H1 (cell line): ENCODE data around the gene HIP1. TPM values are rescaled to one million over a fixed set of nuclear protein-coding genes. Genes with fewer than 3 reads are reported as not detected.

Experiments used
- CTCF ChIA-PET: fragments of 300-600 bp; sonication (Branson Sonifier 250); formaldehyde crosslinking; loops from one replicate; lab custom pipeline; 2021; ENCODE audit not compliant: partially characterized antibody; lab: Charles Lee
- POLR2A ChIA-PET: fragments of 300-600 bp; sonication (Branson Sonifier 250); formaldehyde crosslinking; loops from one replicate; lab custom pipeline; 2021; ENCODE audit warnings: inconsistent platforms; ENCODE audit not compliant: partially characterized antibody; lab: Charles Lee
- DNase-seq, 2 experiments: peaks; one replicate each; pipeline versions ENCODE4 v3.0.0 to v3.0.0-alpha.2; 2010 to 2022; ENCODE audit warnings: low spot score in 2 of 2, low read depth in 1 of 2, mixed read lengths in 1 of 2
- FAIRE-seq: peaks from 2 replicates; lab custom pipeline; 2011; peaks lifted over from hg19 to GRCh38; lab: Jason Lieb, UNC
- H2AFZ ChIP-seq: 2 replicates; pipeline ENCODE4 v1.8.1; 2012; ENCODE audit warnings: low read length, inconsistent platforms
- H2AK5ac ChIP-seq: 2 replicates; pipeline ENCODE4 v1.6.1; 2013; ENCODE audit warnings: low read depth, low read length
- H2BK120ac ChIP-seq: replicated peaks from 2 replicates; pipeline ENCODE3; 2013; ENCODE audit warnings: low read depth, low read length, inconsistent platforms
- H2BK12ac ChIP-seq: 2 replicates; pipeline ENCODE4 v1.6.1; 2013; ENCODE audit warnings: low read depth, low read length
- H2BK15ac ChIP-seq: 2 replicates; pipeline ENCODE4 v1.6.1; 2013; ENCODE audit warnings: low read length
- H2BK20ac ChIP-seq: 2 replicates; pipeline ENCODE4 v1.6.1; 2013; ENCODE audit warnings: low read length
- H2BK5ac ChIP-seq: 2 replicates; pipeline ENCODE4 v1.6.1; 2013; ENCODE audit warnings: low read depth, low read length
- H3K14ac ChIP-seq: 2 replicates; pipeline ENCODE4 v1.6.1; 2013; ENCODE audit warnings: inconsistent platforms; ENCODE audit not compliant: insufficient read length
- H3K18ac ChIP-seq: 2 replicates; pipeline ENCODE4 v1.6.1; 2013; ENCODE audit warnings: low read length; ENCODE audit errors: extremely low read depth
- H3K23ac ChIP-seq: 2 replicates; pipeline ENCODE4 v1.6.1; 2013; ENCODE audit warnings: inconsistent platforms; ENCODE audit not compliant: insufficient read length
- H3K23me2 ChIP-seq: 2 replicates; pipeline ENCODE4 v1.6.1; 2013; ENCODE audit warnings: low read depth, low read length
- H3K27ac ChIP-seq: 2 replicates; pipeline ENCODE4 v1.6.1; 2011; ENCODE audit warnings: low read depth, low read length, inconsistent platforms
- H3K27me3 ChIP-seq, 4 experiments: replicated peaks in 1 of 4; 1 replicate in 1 of 4; 2 replicates in 3 of 4; pipeline versions ENCODE4 v1.6.1 to v1.8.1; 2011 to 2013; ENCODE audit warnings: low read length in 3 of 4, mild to moderate bottlenecking in 3 of 4, inconsistent platforms in 2 of 4, mixed read lengths in 2 of 4, moderate library complexity in 1 of 4; ENCODE audit not compliant: control insufficient read depth in 3 of 4, insufficient read depth in 3 of 4; ENCODE audit errors: extremely low read depth in 1 of 4
- H3K36me3 ChIP-seq, 4 experiments: 2 replicates each; pipeline versions ENCODE4 v1.6.1 to v1.8.1; 2011 to 2013; ENCODE audit warnings: mild to moderate bottlenecking in 4 of 4, low read length in 3 of 4, moderate library complexity in 2 of 4, control low read depth in 1 of 4, inconsistent platforms in 1 of 4; ENCODE audit not compliant: insufficient read depth in 4 of 4, control insufficient read depth in 2 of 4
- H3K4ac ChIP-seq: replicated peaks from 2 replicates; pipeline ENCODE3; 2013; ENCODE audit warnings: low read length, low read depth, mixed read lengths, inconsistent platforms; ENCODE audit not compliant: insufficient read length
- H3K4me1 ChIP-seq, 4 experiments: replicated peaks in 1 of 4; 1 replicate in 1 of 4; 2 replicates in 3 of 4; pipeline versions ENCODE4 v1.6.1 to v1.8.1; 2011 to 2013; ENCODE audit warnings: low read length in 3 of 4, inconsistent platforms in 2 of 4, mixed read lengths in 1 of 4; ENCODE audit not compliant: insufficient read depth in 4 of 4, control insufficient read depth in 3 of 4
- H3K4me2 ChIP-seq, 2 experiments: 2 replicates each; pipeline versions ENCODE4 v1.6.1 to v1.8.1; 2011 to 2013; ENCODE audit warnings: low read depth in 2 of 2, low read length in 2 of 2, control low read depth in 1 of 2, inconsistent platforms in 1 of 2, mild to moderate bottlenecking in 1 of 2; ENCODE audit not compliant: insufficient read depth in 1 of 2
- H3K4me3 ChIP-seq, 4 experiments: fragments of 200-600, 300-600 bp in 1 of 4; sonication (generic), shearing (Covaris generic), sonication (Bioruptor Twin) in 1 of 4; 2 replicates each; pipeline versions ENCODE4 v1.5.1 to v1.8.1; 2011 to 2016; ENCODE audit warnings: low read length in 4 of 4, low read depth in 3 of 4, control low read depth in 2 of 4, inconsistent platforms in 2 of 4, mild to moderate bottlenecking in 2 of 4, mixed read lengths in 1 of 4, moderate library complexity in 1 of 4; ENCODE audit not compliant: insufficient read depth in 2 of 4; ENCODE audit errors: extremely low read depth in 1 of 4
- H3K56ac ChIP-seq: replicated peaks from 2 replicates; pipeline ENCODE3; 2013; ENCODE audit warnings: low read depth, mild to moderate bottlenecking, mixed read lengths, low read length, inconsistent platforms; ENCODE audit not compliant: insufficient read length
- H3K79me1 ChIP-seq: 2 replicates; pipeline ENCODE4 v1.6.1; 2013; ENCODE audit warnings: low read depth, low read length, control low read depth
- H3K79me2 ChIP-seq, 2 experiments: 2 replicates each; pipeline versions ENCODE4 v1.6.1 to v1.8.1; 2012 to 2013; ENCODE audit warnings: low read length in 2 of 2, mild to moderate bottlenecking in 2 of 2, inconsistent platforms in 1 of 2; ENCODE audit not compliant: insufficient read depth in 2 of 2, control insufficient read depth in 1 of 2
- H3K9ac ChIP-seq, 4 experiments: replicated peaks in 1 of 4; 1 replicate in 1 of 4; 2 replicates in 3 of 4; pipeline versions ENCODE4 v1.6.1 to v1.8.1; 2011 to 2013; ENCODE audit warnings: low read depth in 3 of 4, low read length in 3 of 4, control low read depth in 2 of 4, mild to moderate bottlenecking in 2 of 4, moderate library complexity in 2 of 4, inconsistent platforms in 1 of 4; ENCODE audit errors: extremely low read depth in 1 of 4
- H3K9me3 ChIP-seq, 2 experiments: 2 replicates each; pipeline versions ENCODE4 v1.6.1 to v1.8.1; 2012 to 2013; ENCODE audit warnings: mild to moderate bottlenecking in 2 of 2, moderate library complexity in 2 of 2, control low read depth in 1 of 2, inconsistent platforms in 1 of 2, low read depth in 1 of 2, low read length in 1 of 2, mixed read lengths in 1 of 2; ENCODE audit not compliant: insufficient read depth in 2 of 2
- H4K20me1 ChIP-seq, 2 experiments: replicated peaks in 1 of 2; 2 replicates each; pipeline versions ENCODE3 to v1.8.1; 2011 to 2013; ENCODE audit warnings: inconsistent platforms in 2 of 2, low read length in 2 of 2, mild to moderate bottlenecking in 1 of 2; ENCODE audit not compliant: insufficient read depth in 2 of 2, control insufficient read depth in 1 of 2
- H4K5ac ChIP-seq: 2 replicates; pipeline ENCODE4 v1.6.1; 2013; ENCODE audit warnings: low read length, low read depth, mixed read lengths, inconsistent platforms; ENCODE audit not compliant: insufficient read length
- H4K8ac ChIP-seq: 2 replicates; pipeline ENCODE4 v1.8.0; 2013; ENCODE audit warnings: mild to moderate bottlenecking, moderate library complexity, low read length, inconsistent platforms; ENCODE audit not compliant: insufficient read depth; ENCODE audit errors: extremely low read depth
- H4K91ac ChIP-seq: replicated peaks from 2 replicates; pipeline ENCODE3; 2013; ENCODE audit warnings: low read length, mixed read lengths, inconsistent platforms; ENCODE audit not compliant: insufficient read length
- ATF3 ChIP-seq: IDR thresholded peaks from 2 replicates; pipeline ENCODE4 v1.6.1; 2011; ENCODE audit warnings: low read depth, mild to moderate bottlenecking, low read length; ENCODE audit not compliant: insufficient read depth
- BACH1 ChIP-seq: IDR thresholded peaks from 2 replicates; pipeline ENCODE4 v1.6.1; 2012; ENCODE audit warnings: low read length, improper control_type of control experiment
- CEBPB ChIP-seq: IDR thresholded peaks from 2 replicates; pipeline ENCODE4 v1.6.1; 2012; ENCODE audit warnings: low read depth, low read length
- CHD1 ChIP-seq: IDR thresholded peaks from 2 replicates; pipeline ENCODE4 v1.6.1; 2012; ENCODE audit warnings: low read depth, low read length, improper control_type of control experiment
- CHD2 ChIP-seq: IDR thresholded peaks from 2 replicates; pipeline ENCODE4 v1.6.1; 2012; ENCODE audit warnings: low read length, improper control_type of control experiment
- CTBP2 ChIP-seq: IDR thresholded peaks from 2 replicates; pipeline ENCODE4 v1.7.0; 2011; ENCODE audit warnings: borderline replicate concordance, mild to moderate bottlenecking, moderate library complexity, mixed read lengths, low read length; ENCODE audit not compliant: insufficient read depth, insufficient read length
- FOSL1 ChIP-seq: IDR thresholded peaks from 2 replicates; pipeline ENCODE4 v1.6.1; 2011; ENCODE audit warnings: mild to moderate bottlenecking, low read depth, low read length, moderate library complexity; ENCODE audit not compliant: insufficient read depth
- GABPA ChIP-seq: IDR thresholded peaks from 2 replicates; pipeline ENCODE4 v1.6.1; 2011; ENCODE audit warnings: mild to moderate bottlenecking, low read length, moderate library complexity, borderline replicate concordance; ENCODE audit not compliant: insufficient read depth
- GTF2F1 ChIP-seq: IDR thresholded peaks from 2 replicates; pipeline ENCODE4 v1.6.1; 2012; ENCODE audit warnings: low read depth, low read length, improper control_type of control experiment, borderline replicate concordance
- HDAC6 ChIP-seq: IDR thresholded peaks from one replicate; pipeline ENCODE4 v1.7.1; 2012; ENCODE audit warnings: low read depth, mild to moderate bottlenecking, inconsistent platforms, low read length, moderate library complexity
- NANOG ChIP-seq: IDR thresholded peaks from 2 replicates; pipeline ENCODE4 v1.6.1; 2011; ENCODE audit warnings: low read length, low read depth, mild to moderate bottlenecking, inconsistent platforms; ENCODE audit not compliant: insufficient read depth, poor library complexity, severe bottlenecking
- SUZ12 ChIP-seq: fragments of 200-600 bp; sonication (generic); IDR thresholded peaks from 2 replicates; pipeline ENCODE4 v1.6.1; 2012; ENCODE audit warnings: mild to moderate bottlenecking, inconsistent platforms, low read length, moderate library complexity, mixed read lengths
- TBP ChIP-seq: IDR thresholded peaks from 2 replicates; pipeline ENCODE4 v1.6.1; 2011; ENCODE audit warnings: low read depth, low read length, improper control_type of control experiment
- YY1 ChIP-seq: IDR thresholded peaks from 2 replicates; pipeline ENCODE4 v1.6.1; 2011; ENCODE audit warnings: low read depth, mild to moderate bottlenecking, low read length
- WGBS, 2 experiments: shearing (Covaris generic) in 1 of 2; methylation state at CpG; one replicate each; pipeline versions ENCODE4 v1.1.6 to v1.1.7; 2013 to 2015; ENCODE audit warnings: low lambda C conversion rate in 2 of 2, mixed read lengths in 2 of 2, inconsistent platforms in 1 of 2, low coverage in 1 of 2, missing lambda C conversion rate in 1 of 2; ENCODE audit not compliant: insufficient replicate concordance in 2 of 2, insufficient coverage in 1 of 2, insufficient read length in 1 of 2; ENCODE audit errors: extremely low coverage in 1 of 2, missing lambda C conversion rate in 1 of 2; 5-methylcytosine and 5-hydroxymethylcytosine counted together
- polyA plus RNA-seq, 7 experiments: library from polyadenylated mRNA; depleted of rRNA in 3 of 7; stranded (reverse) in 5 of 7; unstranded in 2 of 7; fragments of >200 nt in 5 of 7; fragments of 200-250 nt in 2 of 7; gene quantifications; 1 replicate in 5 of 7; 2 replicates in 1 of 7; 4 replicates in 1 of 7; pipeline versions ENCODE4 v1.2.1 to v1.2.3, GENCODE V29; 2011 to 2013; ENCODE audit warnings: missing spikeins in 2 of 7, mixed read lengths in 2 of 7
- total RNA-seq: library from RNA; stranded (reverse); fragmentation: NEBNext Ultra II Directional; extraction: Animal tissue kit (Norgen Biotek cat#: 25700); gene quantifications from 2 replicates; pipeline ENCODE4 v1.2.1, GENCODE V29; 2021

Gene HIP1
- total and polyA plus RNA-seq, 2 of the 8 experiments (the other 6 are each of a cell fraction or from before 2014, with no cell fraction given), result 51.8 to 108 TPM

- no peak overlapping the region for H2BK5ac ChIP-seq
- H2BK15ac ChIP-seq, result no peak overlapping the region
- no peak for FAIRE-seq
- no peak for DNase-seq
- no peak overlapping the region for H3K4me3 ChIP-seq
- no peak overlapping the region for H3K9ac ChIP-seq
- ChIA-PET POLR2A (interaction anchor here (0.6 kb wide), 1 partner anchor 50 kb away, joined by 3 read pairs; no protein-coding TSS in a partner anchor), CTCF (interaction anchor here (1.1 to 1.5 kb wide), 2 partner anchors 20 to 66 kb away, joined by 4 to 6 read pairs; no protein-coding TSS in a partner anchor)
- no peaks in the 10 kb centered on the region for H3K4me1 ChIP-seq
- no peak overlapping the region for H3K4ac ChIP-seq
- no peak overlapping the region for H3K23ac ChIP-seq
- no peaks in the 10 kb centered on the region for H3K9me3 ChIP-seq
- no peak overlapping the region for H4K91ac ChIP-seq
- no peaks in the 10 kb centered on the region for H3K23me2 ChIP-seq
- H4K20me1 ChIP-seq, result peaks cover under 1 to 5% of the 10 kb centered on the region in 2 experiments
- WGBS, 2 experiments, result 90% methylated on average over 7 of the region's 7 CpGs; no CpG with 5 or more reads in 1 of the 2 experiments
- no peak overlapping the region for H3K18ac ChIP-seq
- no peak overlapping the region for H3K56ac ChIP-seq
- H3K27me3 ChIP-seq, result no peaks in the 10 kb centered on the region
- H2AFZ ChIP-seq, result no peak overlapping the region
- H2BK120ac ChIP-seq, result no peak overlapping the region
- H2BK12ac ChIP-seq, result no peak overlapping the region
- H3K14ac ChIP-seq, result no peak overlapping the region
- no peak overlapping the region for H2AK5ac ChIP-seq
- H4K5ac ChIP-seq, result no peak overlapping the region
- H3K4me2 ChIP-seq, result no peak overlapping the region
- H3K79me1 ChIP-seq, result no peaks in the 10 kb centered on the region
- H2BK20ac ChIP-seq, result no peak overlapping the region
- no peaks in the 10 kb centered on the region for H3K79me2 ChIP-seq
- H3K36me3 ChIP-seq, result peaks cover 15 to 64% (median 42%) of the 10 kb centered on the region in 4 experiments; a peak in 7 of 8 replicates
- no peak overlapping the region for H4K8ac ChIP-seq
- no peak overlapping the region for H3K27ac ChIP-seq
- TF ChIP-seq CHD1 (no peak), CEBPB (no peak), SUZ12 (no peak), BACH1 (no peak), YY1 (no peak), CTBP2 (no peak), FOSL1 (no peak), TBP (no peak), GABPA (no peak), HDAC6 (no peak), GTF2F1 (no peak), CHD2 (no peak), ATF3 (no peak), NANOG (no peak)
These were observed 160.7 kb downstream of the HIP1 start for GRCh38 chr7:75578081-75578480.
